Breast epithelium (tissue), 4 donors: ENCODE results near the gene AGAP3. TPM values are rescaled to one million over a fixed set of nuclear protein-coding genes. Genes with fewer than 3 reads are reported as not detected.

Experiments
- DNase-seq, 2 donors: peaks; one replicate each; pipeline ENCODE4 v3.0.0-alpha.2; 2019; ENCODE audit warnings: low spot score in 2 of 2
- H3K27ac ChIP-seq, 2 donors: fragments of 200-600 bp; sonication (generic) in 1 of 2; one replicate each; pipeline ENCODE4 v1.5.1; 2016 to 2019; ENCODE audit warnings: mild to moderate bottlenecking in 1 of 2
- H3K27me3 ChIP-seq, 2 donors: fragments of 200-600 bp; sonication (generic) in 1 of 2; one replicate each; pipeline versions ENCODE4 v1.5.1 to v1.6.0; 2017 to 2019; ENCODE audit warnings: control low read depth in 1 of 2, mild to moderate bottlenecking in 1 of 2
- H3K36me3 ChIP-seq: fragments of 200-600 bp; one replicate; pipeline ENCODE4 v1.5.1; 2019
- H3K4me1 ChIP-seq, 2 donors: fragments of 200-600 bp; sonication (generic); one replicate each; pipeline ENCODE4 v1.5.1; 2016 to 2019; ENCODE audit warnings: control low read depth in 1 of 2
- H3K4me3 ChIP-seq, 3 donors: fragments of 200-600 bp; sonication (generic); 1 replicate in 2 of 3; 2 replicates in 1 of 3; pipeline ENCODE4 v1.5.1; 2016 to 2019; ENCODE audit warnings: mild to moderate bottlenecking in 3 of 3, moderate library complexity in 2 of 3
- H3K9me3 ChIP-seq, 2 donors: fragments of 200-600 bp; sonication (generic) in 1 of 2; one replicate each; pipeline ENCODE4 v1.5.1; 2016 to 2019; ENCODE audit warnings: control low read depth in 1 of 2
- POLR2A ChIP-seq: fragments of 450-650 bp; IDR thresholded peaks from one replicate; pipeline ENCODE4 v1.6.1; 2016; ENCODE audit warnings: antibody characterized with exemption, mild to moderate bottlenecking, moderate library complexity
- POLR2AphosphoS5 ChIP-seq, 3 donors: sonication (generic); formaldehyde crosslinking; IDR thresholded peaks; one replicate each; pipeline ENCODE4 v1.6.1; 2017; ENCODE audit warnings: antibody characterized with exemption in 3 of 3
- intact Hi-C: fragments of 100-400 bp; cut with DNase I; formaldehyde crosslinking; loops from one replicate; pipeline ENCODE4 v1.15.1; 2023; ENCODE audit warnings: low total_unique reads
- total RNA-seq, 3 donors: library from RNA; depleted of rRNA; stranded (reverse); fragments of >200 nt; gene quantifications; one replicate each; pipeline ENCODE4 v1.1.0, GENCODE V29; 2016
- TF ChIP-seq, protein P1 (sequence below), 3 donors: fragments of 450-650 bp; IDR thresholded peaks; one replicate each; pipeline ENCODE4 v1.5.1; 2016 to 2017; ENCODE audit warnings: antibody characterized with exemption in 3 of 3, mild to moderate bottlenecking in 3 of 3, moderate library complexity in 3 of 3

AGAP3 gene
- total RNA-seq, 3 donors from 2014 or later = 47.2 to 58.1 (median 55.1) TPM

DNA sequence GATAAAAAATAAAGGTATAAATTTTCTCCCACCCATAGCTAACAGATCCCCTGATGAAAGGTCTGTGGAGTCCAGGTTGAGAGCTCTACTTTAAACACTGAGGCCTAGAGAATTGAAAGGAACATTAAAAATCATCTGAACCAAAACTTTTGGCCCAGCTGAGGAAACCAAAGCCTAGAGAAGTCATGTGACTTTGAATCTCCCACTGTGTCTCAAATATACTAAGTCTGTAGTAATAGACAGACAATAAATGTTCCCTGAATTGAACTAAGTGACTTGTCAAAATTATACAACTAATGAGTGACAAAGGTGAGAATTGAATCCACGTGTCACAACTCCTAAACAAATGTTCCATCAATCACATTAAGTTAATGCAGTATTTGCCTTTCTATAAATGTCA lies 75.5 kb downstream of the AGAP3 start:
- H3K36me3 ChIP-seq = no peaks in the 10 kb centered on the region
- TF ChIP-seq POLR2AphosphoS5 (IDR thresholded peaks at IDR 0.05) (no peak), POLR2A (no peak)
- TF ChIP-seq, protein P1, sequence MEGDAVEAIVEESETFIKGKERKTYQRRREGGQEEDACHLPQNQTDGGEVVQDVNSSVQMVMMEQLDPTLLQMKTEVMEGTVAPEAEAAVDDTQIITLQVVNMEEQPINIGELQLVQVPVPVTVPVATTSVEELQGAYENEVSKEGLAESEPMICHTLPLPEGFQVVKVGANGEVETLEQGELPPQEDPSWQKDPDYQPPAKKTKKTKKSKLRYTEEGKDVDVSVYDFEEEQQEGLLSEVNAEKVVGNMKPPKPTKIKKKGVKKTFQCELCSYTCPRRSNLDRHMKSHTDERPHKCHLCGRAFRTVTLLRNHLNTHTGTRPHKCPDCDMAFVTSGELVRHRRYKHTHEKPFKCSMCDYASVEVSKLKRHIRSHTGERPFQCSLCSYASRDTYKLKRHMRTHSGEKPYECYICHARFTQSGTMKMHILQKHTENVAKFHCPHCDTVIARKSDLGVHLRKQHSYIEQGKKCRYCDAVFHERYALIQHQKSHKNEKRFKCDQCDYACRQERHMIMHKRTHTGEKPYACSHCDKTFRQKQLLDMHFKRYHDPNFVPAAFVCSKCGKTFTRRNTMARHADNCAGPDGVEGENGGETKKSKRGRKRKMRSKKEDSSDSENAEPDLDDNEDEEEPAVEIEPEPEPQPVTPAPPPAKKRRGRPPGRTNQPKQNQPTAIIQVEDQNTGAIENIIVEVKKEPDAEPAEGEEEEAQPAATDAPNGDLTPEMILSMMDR (IDR thresholded peaks at IDR 0.05) = no peak
- intact Hi-C loops = no loop called here
- peaks cover 0 to 23% of the 10 kb centered on the region in 2 donors for H3K27me3 ChIP-seq
- H3K4me1 ChIP-seq = peaks cover 0 to 1% of the 10 kb centered on the region in 2 donors
- H3K9me3 ChIP-seq = no peaks in the 10 kb centered on the region
- no peak overlapping the region for H3K27ac ChIP-seq
- H3K4me3 ChIP-seq = no peak overlapping the region
- no peak for DNase-seq

DNA sequence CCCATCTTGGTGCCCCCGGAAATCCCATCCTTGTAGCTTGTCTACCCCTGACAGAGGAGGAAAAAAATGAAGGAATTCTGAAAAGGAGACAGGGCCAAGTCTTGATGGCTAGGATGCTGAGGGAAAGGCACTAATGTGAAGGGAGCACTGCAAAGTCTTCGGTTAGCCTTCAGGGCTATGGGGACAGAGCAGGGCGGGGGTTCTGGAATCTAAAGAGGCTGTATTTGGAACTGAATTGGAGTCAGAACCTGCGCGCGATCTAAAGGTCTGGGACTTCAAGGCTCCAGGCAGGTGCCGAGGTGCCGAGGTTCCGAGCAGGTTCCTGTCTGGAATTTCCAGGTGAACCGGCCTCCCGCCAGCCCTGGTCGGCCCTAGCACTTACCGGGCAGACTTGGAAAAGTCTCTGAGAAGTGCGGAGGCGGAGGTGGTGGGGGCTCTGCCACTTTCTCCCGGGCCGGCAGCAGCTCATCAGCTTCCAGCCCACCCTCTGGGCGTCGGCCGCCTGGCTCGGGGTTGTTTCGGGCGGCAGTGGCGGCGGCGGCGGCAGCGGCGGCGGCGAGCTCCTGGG lies 80.4 kb downstream of the AGAP3 start:
- DNase-seq = no peak
- Histone ChIP-seq H3K4me3 (peak overlapping the region; percentile 37 to 74 (median 51)), H3K27me3 (peaks cover 2 to 43% of the 10 kb centered on the region in 2 donors), H3K4me1 (peaks cover 0 to 11% of the 10 kb centered on the region in 2 donors), H3K36me3 (no peaks in the 10 kb centered on the region), H3K27ac (no peak overlapping the region), H3K9me3 (no peaks in the 10 kb centered on the region)
- intact Hi-C loops = no loop called here
- TF ChIP-seq, protein P1 (IDR thresholded peaks at IDR 0.05) = no peak
- TF ChIP-seq POLR2A = no peak
- TF ChIP-seq POLR2AphosphoS5 (IDR thresholded peaks at IDR 0.05) = no peak

DNA sequence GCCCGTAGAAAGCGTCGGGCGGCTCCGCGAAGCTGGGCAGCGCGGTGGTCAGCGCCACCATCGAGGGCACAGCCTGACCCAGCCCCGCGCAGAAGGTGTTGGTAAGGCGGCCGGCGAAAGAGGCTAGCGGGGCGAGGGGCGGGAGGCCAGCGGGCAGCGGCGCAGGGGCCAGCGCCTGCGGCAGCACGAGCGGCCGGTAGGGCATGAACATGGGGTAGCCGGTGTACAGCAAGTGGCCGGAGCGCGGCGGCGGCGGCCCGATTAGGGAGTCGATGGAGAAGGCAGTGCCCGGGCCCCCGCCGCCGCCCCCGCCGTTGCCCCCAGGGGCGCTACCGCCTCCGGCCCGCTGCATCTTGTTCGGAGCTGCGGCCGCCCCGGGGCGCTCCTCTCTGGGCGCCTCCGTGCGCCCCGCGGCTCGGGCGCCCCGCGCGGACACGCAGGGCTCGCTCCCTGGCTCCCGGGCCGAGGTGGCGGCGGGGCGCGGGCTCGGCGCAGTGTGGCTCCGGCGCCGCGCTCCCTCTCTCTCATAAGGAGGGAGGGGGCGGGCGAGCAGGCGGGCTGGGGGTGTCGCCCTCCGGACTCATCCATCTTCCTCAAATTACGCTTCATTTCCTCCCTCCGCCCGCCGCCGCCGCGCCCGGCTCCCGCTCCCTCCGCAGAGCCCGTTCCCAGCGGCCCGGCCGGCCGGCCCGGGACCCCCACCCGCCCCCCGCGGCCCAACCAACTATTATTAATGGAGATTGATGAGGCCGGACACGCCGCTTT lies 81.1 kb downstream of the AGAP3 start, which contains the start of gene GBX1:
Gene GBX1 (minus strand): TSS at position 498 of the 765 bp plus-strand sequence. CDS start 146 bp downstream, at position 352.
- peaks cover 0 to 11% of the 10 kb centered on the region in 2 donors for H3K4me1 ChIP-seq
- no peak for DNase-seq
- H3K36me3 ChIP-seq = no peaks in the 10 kb centered on the region
- H3K4me3 ChIP-seq = peak within 1 kb of the TSS; percentile 37 to 74 (median 51)
- intact Hi-C loops = no loop called here
- no peak within 1 kb of the TSS for H3K27ac ChIP-seq
- peaks cover 2 to 43% of the 10 kb centered on the region in 2 donors for H3K27me3 ChIP-seq
- TF ChIP-seq POLR2AphosphoS5 (IDR thresholded peaks at IDR 0.05) = no peak
- no peak for TF ChIP-seq POLR2A
- TF ChIP-seq, protein P1 (IDR thresholded peaks at IDR 0.05) = no peak
- H3K9me3 ChIP-seq = no peaks in the 10 kb centered on the region

DNA sequence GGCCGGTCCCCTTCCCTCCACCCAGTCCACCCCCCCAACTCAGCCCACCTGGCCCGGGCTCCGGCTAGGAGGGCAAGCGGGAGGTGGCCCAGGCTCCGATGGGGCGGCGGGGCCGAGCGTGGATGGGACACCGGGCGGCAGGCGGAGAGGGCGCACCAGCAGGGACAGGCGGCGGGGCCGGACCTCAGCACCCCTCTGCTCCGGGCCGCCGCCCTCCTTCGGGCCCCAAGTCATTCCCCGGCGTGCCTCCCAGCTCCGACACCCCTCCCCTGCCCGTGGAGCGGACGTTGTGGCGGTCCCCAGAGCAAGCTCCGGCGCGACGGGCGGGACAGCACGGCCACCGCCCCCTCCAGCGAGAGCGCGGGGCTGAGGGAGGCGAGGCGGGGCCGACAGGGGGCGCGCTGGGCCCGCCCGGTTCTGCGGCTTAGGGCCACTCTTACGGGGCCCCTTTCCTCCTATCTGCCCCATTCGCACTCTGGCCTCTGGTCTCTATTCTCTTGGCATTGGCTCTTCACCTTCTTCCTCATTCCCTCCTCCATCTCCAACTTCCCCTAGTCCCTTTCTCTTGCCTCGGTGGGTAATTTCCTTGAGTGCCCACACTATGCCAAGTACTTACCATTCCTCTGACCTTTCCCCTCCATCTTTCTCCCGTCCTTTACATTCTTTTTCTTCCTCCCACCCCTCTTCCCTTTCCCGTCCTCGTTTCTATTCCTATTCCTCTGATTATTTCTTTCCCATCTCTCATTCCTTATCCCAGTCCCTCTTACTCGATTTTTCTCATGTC lies 81.9 kb downstream of the AGAP3 start:
- Histone ChIP-seq H3K27ac (no peak overlapping the region), H3K9me3 (no peaks in the 10 kb centered on the region), H3K27me3 (peaks cover 2 to 44% of the 10 kb centered on the region in 2 donors), H3K4me1 (peaks cover 0 to 11% of the 10 kb centered on the region in 2 donors), H3K36me3 (no peaks in the 10 kb centered on the region), H3K4me3 (peak overlapping the region; percentile 37 to 74 (median 51))
- no peak for DNase-seq
- TF ChIP-seq, protein P1 (IDR thresholded peaks at IDR 0.05) = peak in 2 of 3 donors; percentile 22 to 28
- no peak for TF ChIP-seq POLR2A
- intact Hi-C loops = no loop called here
